DND-41 (cell line): ENCODE results near the gene WWP2.

ENCODE experiments used
- EZH2 ChIP-seq: IDR thresholded peaks from 3 replicates; pipeline ENCODE4 v1.6.1; 2012; ENCODE audit warnings: borderline replicate concordance, low read depth, mild to moderate bottlenecking, moderate library complexity, low read length, inconsistent platforms; ENCODE audit not compliant: severe bottlenecking
- TF ChIP-seq, protein P1 (sequence below): IDR thresholded peaks from 2 replicates; pipeline ENCODE4 v1.5.1; 2012; ENCODE audit warnings: borderline replicate concordance, low read length, moderate library complexity, mild to moderate bottlenecking; ENCODE audit not compliant: poor library complexity, severe bottlenecking; ENCODE audit errors: extremely low read depth

DNA sequence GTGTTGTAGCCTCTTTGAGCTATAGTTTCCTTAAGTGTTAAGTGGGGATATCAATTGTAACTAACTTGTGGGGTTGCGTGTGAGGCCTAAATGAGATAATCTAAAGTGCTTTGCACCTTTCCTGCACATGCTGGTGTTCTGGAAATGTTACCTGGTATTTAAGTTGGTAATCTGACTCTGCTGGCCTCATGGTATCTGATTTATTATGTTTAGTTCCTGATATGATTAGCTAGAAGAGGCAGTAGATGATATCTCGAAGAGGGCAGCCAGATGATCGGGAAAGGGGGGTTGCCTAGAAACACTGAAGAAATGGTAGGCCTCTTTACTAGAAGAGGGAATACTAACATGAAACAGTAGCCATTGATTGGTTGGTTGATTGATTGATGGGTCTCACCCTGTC is 123.6 kb downstream of the WWP2 start:
- TF ChIP-seq EZH2, result no peak
- TF ChIP-seq, protein P1, sequence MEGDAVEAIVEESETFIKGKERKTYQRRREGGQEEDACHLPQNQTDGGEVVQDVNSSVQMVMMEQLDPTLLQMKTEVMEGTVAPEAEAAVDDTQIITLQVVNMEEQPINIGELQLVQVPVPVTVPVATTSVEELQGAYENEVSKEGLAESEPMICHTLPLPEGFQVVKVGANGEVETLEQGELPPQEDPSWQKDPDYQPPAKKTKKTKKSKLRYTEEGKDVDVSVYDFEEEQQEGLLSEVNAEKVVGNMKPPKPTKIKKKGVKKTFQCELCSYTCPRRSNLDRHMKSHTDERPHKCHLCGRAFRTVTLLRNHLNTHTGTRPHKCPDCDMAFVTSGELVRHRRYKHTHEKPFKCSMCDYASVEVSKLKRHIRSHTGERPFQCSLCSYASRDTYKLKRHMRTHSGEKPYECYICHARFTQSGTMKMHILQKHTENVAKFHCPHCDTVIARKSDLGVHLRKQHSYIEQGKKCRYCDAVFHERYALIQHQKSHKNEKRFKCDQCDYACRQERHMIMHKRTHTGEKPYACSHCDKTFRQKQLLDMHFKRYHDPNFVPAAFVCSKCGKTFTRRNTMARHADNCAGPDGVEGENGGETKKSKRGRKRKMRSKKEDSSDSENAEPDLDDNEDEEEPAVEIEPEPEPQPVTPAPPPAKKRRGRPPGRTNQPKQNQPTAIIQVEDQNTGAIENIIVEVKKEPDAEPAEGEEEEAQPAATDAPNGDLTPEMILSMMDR, result no peak
